Measurements from ENCODE around the gene CAMK1D.

- no peak for TF ChIP-seq CTCF (IDR thresholded peaks at IDR 0.05; ENCODE audit: low read length)
- TF ChIP-seq EZH2 (IDR thresholded peaks at IDR 0.05; ENCODE audit: borderline replicate concordance, low read length) = no peak
These were observed 4.8 kb upstream of the CAMK1D start for GRCh38 chr10:12344375-12345110.
